Esophagus squamous epithelium (tissue), 5 donors: ENCODE results near the gene SLC35F3. TPM values are rescaled to one million over a fixed set of nuclear protein-coding genes. Genes with fewer than 3 reads are reported as not detected.

Source experiments
- DNase-seq: peaks from one replicate; lab custom pipeline; 2025; lab: John Stamatoyannopoulos, UW
- H3K27ac ChIP-seq, 4 donors: fragments of 200-600 bp; sonication (generic); one replicate each; pipeline ENCODE4 v1.5.1; 2016 to 2019; ENCODE audit warnings: mild to moderate bottlenecking in 1 of 4
- H3K27me3 ChIP-seq, 4 donors: fragments of 200-600 bp; sonication (generic); 1 replicate in 3 of 4; 2 replicates in 1 of 4; pipeline versions ENCODE4 v1.5.1 to v1.6.0; 2017 to 2021; ENCODE audit warnings: antibody characterized with exemption in 1 of 4
- H3K36me3 ChIP-seq, 3 donors: fragments of 200-600 bp; sonication (generic); one replicate each; pipeline ENCODE4 v1.5.1; 2016 to 2019
- H3K4me1 ChIP-seq, 3 donors: fragments of 200-600 bp; sonication (generic); one replicate each; pipeline ENCODE4 v1.5.1; 2017 to 2019
- H3K4me3 ChIP-seq, 4 donors: fragments of 200-600 bp; sonication (generic); 1 replicate in 3 of 4; 2 replicates in 1 of 4; pipeline ENCODE4 v1.5.1; 2016 to 2019; ENCODE audit warnings: mild to moderate bottlenecking in 2 of 4, moderate library complexity in 1 of 4
- H3K9me3 ChIP-seq, 3 donors: fragments of 200-600 bp; sonication (generic); one replicate each; pipeline ENCODE4 v1.5.1; 2016 to 2019
- CTCF ChIP-seq, 6 experiments: fragments of 450-650 bp in 4 of 6; fragments of 200-600 bp in 2 of 6; sonication (generic) in 2 of 6; IDR thresholded peaks; one replicate each; pipeline ENCODE4 v1.5.1; 2016 to 2019; ENCODE audit warnings: antibody characterized with exemption in 6 of 6, mild to moderate bottlenecking in 4 of 6, moderate library complexity in 4 of 6
- POLR2A ChIP-seq, 4 donors: fragments of 450-650 bp; IDR thresholded peaks; one replicate each; pipeline ENCODE4 v1.6.1; 2017; ENCODE audit warnings: antibody characterized with exemption in 4 of 4, mild to moderate bottlenecking in 4 of 4, moderate library complexity in 3 of 4
- WGBS, 2 donors: methylation state at CpG; one replicate each; pipeline ENCODE4 v1.1.5; 2018; 5-methylcytosine and 5-hydroxymethylcytosine counted together
- intact Hi-C: fragments of 100-400 bp; cut with DNase I; formaldehyde crosslinking; loops from one replicate; pipeline ENCODE4 v1.15.0; 2022
- total RNA-seq, 4 donors: library from RNA; depleted of rRNA; stranded (reverse); fragments of >200 nt; gene quantifications; one replicate each; pipeline ENCODE4 v1.1.0, GENCODE V29; 2016
- donor health status: DM: yes; HTN: yes; CAD: no.

SLC35F3 gene
- total RNA-seq, 4 donors from 2014 or later, result 0.13 to 0.99 (median 0.55) TPM

- H3K4me1 ChIP-seq, result no peaks in the 10 kb centered on the region
- DNase-seq, result no peak
- peaks cover 0 to 7% (median 0%) of the 10 kb centered on the region in 4 donors for H3K27me3 ChIP-seq
- TF ChIP-seq CTCF (IDR thresholded peaks at IDR 0.05) (no peak), POLR2A (IDR thresholded peaks at IDR 0.05) (no peak)
- H3K4me3 ChIP-seq, result no peak overlapping the region
- WGBS, 2 donors, result 72 to 79% methylated on average over 1 of the region's 1 CpG
- H3K9me3 ChIP-seq, result no peaks in the 10 kb centered on the region
- no peaks in the 10 kb centered on the region for H3K36me3 ChIP-seq
- intact Hi-C loops, result no loop called here
- H3K27ac ChIP-seq, result no peak overlapping the region
These were observed 103.2 kb downstream of the SLC35F3 start for GRCh38 chr1:234007684-234008083.

GRCh38 chr1:234008591-234008990 lies 104.1 kb downstream of the SLC35F3 start:
- intact Hi-C loops, result no loop called here
- no peaks in the 10 kb centered on the region for H3K9me3 ChIP-seq
- H3K4me1 ChIP-seq, result no peaks in the 10 kb centered on the region
- TF ChIP-seq POLR2A (IDR thresholded peaks at IDR 0.05), result no peak
- H3K4me3 ChIP-seq, result no peak overlapping the region
- H3K36me3 ChIP-seq, result no peaks in the 10 kb centered on the region
- DNase-seq, result no peak
- H3K27ac ChIP-seq, result no peak overlapping the region
- peaks cover 0 to 7% (median 0%) of the 10 kb centered on the region in 4 donors for H3K27me3 ChIP-seq

- WGBS, 2 donors, result 75 to 83% methylated on average over 1 of the region's 1 CpG
These were observed 105.2 kb downstream of the SLC35F3 start for GRCh38 chr1:234009668-234010067.

GRCh38 chr1:234014208-234014607 lies 109.7 kb downstream of the SLC35F3 start:
- WGBS, 2 donors, result 67 to 77% methylated on average over 3 of the region's 3 CpGs
- intact Hi-C loops, result no loop called here
- Histone ChIP-seq H3K9me3 (no peaks in the 10 kb centered on the region), H3K27me3 (no peaks in the 10 kb centered on the region), H3K27ac (no peak overlapping the region), H3K36me3 (no peaks in the 10 kb centered on the region), H3K4me1 (peaks cover 0 to 12% (median 0%) of the 10 kb centered on the region in 3 donors), H3K4me3 (no peak overlapping the region)
- no peak for DNase-seq
- TF ChIP-seq POLR2A (IDR thresholded peaks at IDR 0.05) (no peak), CTCF (IDR thresholded peaks at IDR 0.05) (no peak)

More at GRCh38 chr1:234009668-234010067, 105.2 kb downstream of the SLC35F3 start:
- no peak overlapping the region for H3K4me3 ChIP-seq
- intact Hi-C loops, result no loop called here
- no peaks in the 10 kb centered on the region for H3K4me1 ChIP-seq
- H3K36me3 ChIP-seq, result no peaks in the 10 kb centered on the region
- peaks cover 0 to 7% (median 0%) of the 10 kb centered on the region in 4 donors for H3K27me3 ChIP-seq
- H3K9me3 ChIP-seq, result no peaks in the 10 kb centered on the region
- DNase-seq, result no peak
- TF ChIP-seq POLR2A (IDR thresholded peaks at IDR 0.05) (no peak), CTCF (IDR thresholded peaks at IDR 0.05) (no peak)
- H3K27ac ChIP-seq, result no peak overlapping the region

GRCh38 chr1:234018816-234019215 lies 114.3 kb downstream of the SLC35F3 start:
- intact Hi-C loops, result no loop called here
- H3K27me3 ChIP-seq, result no peaks in the 10 kb centered on the region
- H3K9me3 ChIP-seq, result no peaks in the 10 kb centered on the region
- TF ChIP-seq POLR2A (IDR thresholded peaks at IDR 0.05) (no peak), CTCF (IDR thresholded peaks at IDR 0.05) (no peak)
- no peak for DNase-seq
- no peaks in the 10 kb centered on the region for H3K36me3 ChIP-seq
- H3K27ac ChIP-seq, result no peak overlapping the region
- H3K4me3 ChIP-seq, result no peak overlapping the region
- 28 to 58% methylated on average over 4 of the region's 4 CpGs for WGBS, 2 donors
- H3K4me1 ChIP-seq, result peaks cover 0 to 13% (median 0%) of the 10 kb centered on the region in 3 donors

- WGBS, 2 donors, result 85 to 97% methylated on average over 2 of the region's 2 CpGs
- Histone ChIP-seq H3K27me3 (no peaks in the 10 kb centered on the region), H3K27ac (no peak overlapping the region), H3K9me3 (no peaks in the 10 kb centered on the region), H3K4me3 (no peak overlapping the region), H3K4me1 (peaks cover 0 to 13% (median 0%) of the 10 kb centered on the region in 3 donors), H3K36me3 (no peaks in the 10 kb centered on the region)
- DNase-seq, result no peak
- intact Hi-C loops, result no loop called here
- TF ChIP-seq POLR2A (IDR thresholded peaks at IDR 0.05), result no peak
- no peak for TF ChIP-seq CTCF (IDR thresholded peaks at IDR 0.05)
These were observed 114.9 kb downstream of the SLC35F3 start for GRCh38 chr1:234019387-234019786.
